Neural crest cell (in vitro differentiated cells): Measurements from ENCODE around the gene TEX53. TPM values are rescaled to one million over a fixed set of nuclear protein-coding genes. Genes with fewer than 3 reads are reported as not detected.

Experiments used
- DNase-seq: peaks from one replicate; pipeline ENCODE4 v3.0.0; 2021; ENCODE audit warnings: low read depth, mixed read lengths, low spot score
- H3K27ac Mint-ChIP-seq: one replicate; pipeline ENCODE4 v1.8.0; 2021; ENCODE audit warnings: mild to moderate bottlenecking, mixed read lengths; ENCODE audit not compliant: unreplicated experiment
- H3K27me3 Mint-ChIP-seq: 2 replicates; pipeline ENCODE4 v1.8.0; 2021; ENCODE audit warnings: low read depth, mild to moderate bottlenecking, mixed read lengths
- H3K36me3 Mint-ChIP-seq: 2 replicates; pipeline ENCODE4 v1.8.0; 2021; ENCODE audit warnings: low read depth, mild to moderate bottlenecking, mixed read lengths
- H3K4me1 Mint-ChIP-seq: 2 replicates; pipeline ENCODE4 v1.8.0; 2021; ENCODE audit warnings: mixed read lengths
- H3K4me3 Mint-ChIP-seq: one replicate; pipeline ENCODE4 v1.8.0; 2021; ENCODE audit warnings: mild to moderate bottlenecking, mixed read lengths
- H3K9me3 Mint-ChIP-seq: 2 replicates; pipeline ENCODE4 v1.8.0; 2021; ENCODE audit warnings: mixed read lengths
- total RNA-seq: library from RNA; stranded (reverse); gene quantifications from 2 replicates; pipeline ENCODE4 v1.2.1, GENCODE V29; 2021
- TF ChIP-seq, protein P1 (sequence below): fragments of 200-600 bp; sonication (generic); conservative IDR thresholded peaks from 2 replicates; pipeline ENCODE4 v1.5.0; 2021; ENCODE audit warnings: antibody characterized with exemption, mild to moderate bottlenecking

The TEX53 gene
- total RNA-seq, 1 donor from 2014 or later: not detected

DNA sequence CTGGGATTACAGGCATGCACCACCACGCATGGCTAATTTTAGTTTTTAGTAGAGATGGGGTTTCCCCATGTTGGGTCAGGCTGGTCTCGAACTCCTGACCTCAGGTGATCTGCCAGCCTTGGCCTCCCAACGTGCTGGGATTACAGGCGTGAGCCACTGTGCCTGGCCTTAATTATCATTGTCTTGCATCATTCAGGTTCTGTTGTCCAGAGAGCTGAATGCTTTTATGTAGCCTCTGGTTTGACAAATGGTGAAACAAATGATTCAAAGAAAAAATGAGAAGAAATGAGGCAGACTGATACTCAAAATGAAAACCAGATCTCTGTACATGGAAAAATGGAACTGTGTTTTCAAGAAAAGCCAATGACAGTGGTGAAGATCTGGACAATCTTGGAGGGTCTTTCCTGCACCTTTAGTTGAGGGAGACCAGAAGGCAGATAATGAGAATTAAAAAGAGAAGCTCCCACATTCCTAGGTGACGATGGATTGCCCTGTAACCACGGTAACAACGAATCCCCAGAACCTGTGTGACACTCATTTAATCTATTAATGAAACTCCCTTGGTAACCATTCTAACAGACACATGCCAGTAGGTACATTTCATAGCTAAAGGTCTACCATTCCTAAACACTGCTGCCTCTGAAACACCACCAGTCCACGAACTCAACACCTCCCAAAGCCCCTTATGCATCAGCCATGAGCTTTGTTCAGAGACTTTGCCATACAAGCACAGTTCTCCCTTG is 22.8 kb upstream of the TEX53 start:
- no peak overlapping the region for H3K4me3 Mint-ChIP-seq
- H3K9me3 Mint-ChIP-seq: no peaks in the 10 kb centered on the region
- TF ChIP-seq, protein P1, sequence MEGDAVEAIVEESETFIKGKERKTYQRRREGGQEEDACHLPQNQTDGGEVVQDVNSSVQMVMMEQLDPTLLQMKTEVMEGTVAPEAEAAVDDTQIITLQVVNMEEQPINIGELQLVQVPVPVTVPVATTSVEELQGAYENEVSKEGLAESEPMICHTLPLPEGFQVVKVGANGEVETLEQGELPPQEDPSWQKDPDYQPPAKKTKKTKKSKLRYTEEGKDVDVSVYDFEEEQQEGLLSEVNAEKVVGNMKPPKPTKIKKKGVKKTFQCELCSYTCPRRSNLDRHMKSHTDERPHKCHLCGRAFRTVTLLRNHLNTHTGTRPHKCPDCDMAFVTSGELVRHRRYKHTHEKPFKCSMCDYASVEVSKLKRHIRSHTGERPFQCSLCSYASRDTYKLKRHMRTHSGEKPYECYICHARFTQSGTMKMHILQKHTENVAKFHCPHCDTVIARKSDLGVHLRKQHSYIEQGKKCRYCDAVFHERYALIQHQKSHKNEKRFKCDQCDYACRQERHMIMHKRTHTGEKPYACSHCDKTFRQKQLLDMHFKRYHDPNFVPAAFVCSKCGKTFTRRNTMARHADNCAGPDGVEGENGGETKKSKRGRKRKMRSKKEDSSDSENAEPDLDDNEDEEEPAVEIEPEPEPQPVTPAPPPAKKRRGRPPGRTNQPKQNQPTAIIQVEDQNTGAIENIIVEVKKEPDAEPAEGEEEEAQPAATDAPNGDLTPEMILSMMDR: no peak
- H3K27me3 Mint-ChIP-seq: peaks cover 4% of the 10 kb centered on the region
- no peak overlapping the region for H3K27ac Mint-ChIP-seq
- no peaks in the 10 kb centered on the region for H3K4me1 Mint-ChIP-seq
- H3K36me3 Mint-ChIP-seq: no peaks in the 10 kb centered on the region
- no peak for DNase-seq

DNA sequence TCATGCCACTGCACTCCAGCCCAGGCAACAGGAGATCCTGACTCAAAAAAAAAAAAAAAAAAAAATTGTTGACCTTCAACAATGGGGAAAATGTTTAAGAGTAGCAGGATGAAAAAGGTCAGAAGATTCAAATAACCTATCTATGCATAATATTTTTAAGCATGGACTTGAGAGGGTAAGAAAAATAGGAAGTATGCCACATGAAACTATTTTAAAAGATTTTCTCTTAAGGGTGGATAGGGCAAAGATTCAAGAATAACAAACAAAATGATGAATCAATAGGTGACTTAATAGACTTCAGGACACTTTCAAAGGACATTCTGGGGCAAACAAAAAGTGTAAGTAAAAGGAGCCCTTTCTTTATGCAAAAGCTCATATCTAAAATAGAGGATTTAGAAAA is 21.2 kb upstream of the TEX53 start:
- Mint-ChIP-seq H3K36me3 (no peaks in the 10 kb centered on the region), H3K4me1 (no peaks in the 10 kb centered on the region), H3K27ac (no peak overlapping the region), H3K9me3 (no peaks in the 10 kb centered on the region), H3K27me3 (peaks cover 10% of the 10 kb centered on the region), H3K4me3 (no peak overlapping the region)
- TF ChIP-seq, protein P1: no peak
- no peak for DNase-seq

DNA sequence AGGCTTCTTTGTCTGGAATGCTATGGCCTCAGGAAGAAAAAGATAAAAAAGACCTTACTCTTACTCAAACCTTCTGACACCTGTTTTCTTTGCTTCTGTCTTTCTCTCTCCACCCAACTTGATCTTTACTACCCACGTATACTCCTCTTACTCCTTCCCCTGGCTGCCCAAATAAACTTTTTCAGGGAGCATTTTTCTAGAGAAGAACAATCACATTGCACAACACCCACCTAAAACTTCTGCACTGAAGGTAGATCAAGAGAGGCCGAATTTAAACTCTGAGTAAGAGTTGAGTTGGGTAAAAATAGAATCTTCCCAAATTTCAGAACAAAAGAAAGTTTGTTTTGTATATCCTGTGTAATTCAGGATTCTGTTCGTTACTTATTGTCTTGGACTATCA is 20.5 kb upstream of the TEX53 start:
- Mint-ChIP-seq H3K27me3 (peaks cover 13% of the 10 kb centered on the region), H3K27ac (no peak overlapping the region)

DNA sequence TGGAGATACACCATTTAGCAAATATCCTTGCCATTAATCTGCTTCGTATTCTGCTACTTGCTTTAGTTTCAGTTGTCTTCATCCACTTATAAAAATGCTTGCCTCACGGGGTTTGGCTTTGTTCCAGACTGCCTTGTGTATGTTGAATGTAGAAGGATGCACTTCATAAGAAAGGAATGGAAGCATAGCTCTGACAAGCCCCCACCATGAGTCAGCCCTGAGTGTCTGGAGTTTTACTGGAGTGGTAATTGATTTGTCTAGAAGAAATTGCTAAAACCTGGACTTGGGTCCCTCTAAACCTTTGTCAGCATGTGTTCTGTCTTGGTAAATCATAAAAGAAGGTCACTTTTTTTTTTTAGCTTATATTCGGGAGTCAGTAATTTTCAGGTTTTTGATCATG is 19.8 kb upstream of the TEX53 start:
- Mint-ChIP-seq H3K27me3 (peaks cover 13% of the 10 kb centered on the region), H3K4me1 (no peaks in the 10 kb centered on the region), H3K27ac (no peak overlapping the region), H3K36me3 (no peaks in the 10 kb centered on the region), H3K9me3 (no peaks in the 10 kb centered on the region), H3K4me3 (no peak overlapping the region)
- TF ChIP-seq, protein P1: no peak
- DNase-seq: no peak

More for the DNA sequence above, 20.5 kb upstream of the TEX53 start:
- Mint-ChIP-seq H3K9me3 (no peaks in the 10 kb centered on the region), H3K4me3 (no peak overlapping the region), H3K4me1 (no peaks in the 10 kb centered on the region), H3K36me3 (no peaks in the 10 kb centered on the region)
- no peak for DNase-seq
- TF ChIP-seq, protein P1: no peak

DNA sequence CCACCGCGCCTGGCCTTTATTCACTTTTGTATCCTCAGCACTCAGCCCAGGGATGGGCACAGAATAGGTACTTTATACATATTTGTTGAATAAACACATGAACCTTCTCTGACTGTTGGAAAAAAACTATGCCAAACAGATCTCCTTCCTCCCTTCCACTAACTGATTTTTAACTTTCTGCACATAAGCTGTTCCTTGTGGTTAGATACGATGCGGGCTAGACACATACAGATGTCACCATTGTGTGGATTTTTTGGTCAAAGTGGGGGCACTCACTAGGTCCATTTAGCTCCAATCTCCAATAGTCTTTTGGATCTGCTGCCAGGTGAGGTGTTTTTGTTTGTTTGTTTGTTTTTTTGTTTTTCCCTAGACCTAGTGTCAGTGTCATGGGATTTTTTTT is 19.3 kb upstream of the TEX53 start:
- DNase-seq: no peak

More for the DNA sequence above, 19.3 kb upstream of the TEX53 start:
- Mint-ChIP-seq H3K36me3 (no peaks in the 10 kb centered on the region), H3K9me3 (no peaks in the 10 kb centered on the region), H3K4me1 (no peaks in the 10 kb centered on the region), H3K27ac (no peak overlapping the region), H3K27me3 (peaks cover 13% of the 10 kb centered on the region), H3K4me3 (no peak overlapping the region)
- TF ChIP-seq, protein P1: no peak
